GM18868 (cell line): Measurements from ENCODE around the gene GALT.
"Not testable (repeated sequence)": the region's sequence is repeated elsewhere in the genome, so short reads cannot be mapped to it uniquely, and the experiment has no call there.

Experiments
- ATAC-seq: cut with Tn5 transposase; IDR thresholded peaks from one replicate; pipeline ENCODE4 v1.9.1; 2021; ENCODE audit warnings: mild to moderate bottlenecking, moderate library complexity; ENCODE audit not compliant: unreplicated experiment

GALT gene

GRCh38 chr9:34625186-34625486 lies 21.3 kb upstream of the GALT start:
- no peak for ATAC-seq

- ATAC-seq = no peak
Measured at GRCh38 chr9:34627716-34628655, 18.5 kb upstream of the GALT start.

- ATAC-seq = peak; percentile 46
Measured at GRCh38 chr9:34628656-34629490, 17.6 kb upstream of the GALT start, which contains the start of gene ARID3C. TSS of gene ARID3C (minus strand) at chr9:34629066. CDS start at chr9:34628014, 1,052 bp downstream.

GRCh38 chr9:34629491-34629808 lies 17.0 kb upstream of the GALT start:
- no peak for ATAC-seq

GRCh38 chr9:34630402-34631154 lies 15.9 kb upstream of the GALT start:
- no peak for ATAC-seq

- no peak for ATAC-seq
Measured at GRCh38 chr9:34633166-34633565, 13.3 kb upstream of the GALT start.

- ATAC-seq = peak; percentile 36
Measured at GRCh38 chr9:34633851-34634550, 12.5 kb upstream of the GALT start.

GRCh38 chr9:34634551-34635248 lies 11.8 kb upstream of the GALT start:
- no peak for ATAC-seq

- no peak for ATAC-seq
Measured at GRCh38 chr9:34635556-34635955, 10.9 kb upstream of the GALT start.

GRCh38 chr9:34636791-34637355 lies 9.6 kb upstream of the GALT start:
- no peak for ATAC-seq

GRCh38 chr9:34637356-34638137 lies 8.9 kb upstream of the GALT start, which contains the start of gene SIGMAR1:
TSS of gene SIGMAR1 (minus strand) at chr9:34637787. CDS start at chr9:34637697, 90 bp downstream.
- peak; percentile 92 for ATAC-seq

- no peak for ATAC-seq
Measured at GRCh38 chr9:34638138-34638445, 8.4 kb upstream of the GALT start.

- ATAC-seq = not testable (repeated sequence)
Measured at GRCh38 chr9:34639322-34639721, 7.2 kb upstream of the GALT start.

- no peak for ATAC-seq
Measured at GRCh38 chr9:34642679-34643078, 3.8 kb upstream of the GALT start.

- no peak for ATAC-seq
Measured at GRCh38 chr9:34644766-34645314, 1.6 kb upstream of the GALT start.

- ATAC-seq = peak; percentile 11
Measured at GRCh38 chr9:34647084-34647403, 569 bp downstream of the GALT start.

GRCh38 chr9:34647651-34648050 lies 1.2 kb downstream of the GALT start:
- no peak for ATAC-seq

GRCh38 chr9:34648673-34649072 lies 2.2 kb downstream of the GALT start:
- ATAC-seq = no peak

- no peak for ATAC-seq
Measured at GRCh38 chr9:34650816-34651215, 4.3 kb downstream of the GALT start.
